ENCODE results near the gene OR7E24. TPM values are rescaled to one million over a fixed set of nuclear protein-coding genes. Genes with fewer than 3 reads are reported as not detected.

The OR7E24 gene
- total RNA-seq, 1 donor: not detected

DNA sequence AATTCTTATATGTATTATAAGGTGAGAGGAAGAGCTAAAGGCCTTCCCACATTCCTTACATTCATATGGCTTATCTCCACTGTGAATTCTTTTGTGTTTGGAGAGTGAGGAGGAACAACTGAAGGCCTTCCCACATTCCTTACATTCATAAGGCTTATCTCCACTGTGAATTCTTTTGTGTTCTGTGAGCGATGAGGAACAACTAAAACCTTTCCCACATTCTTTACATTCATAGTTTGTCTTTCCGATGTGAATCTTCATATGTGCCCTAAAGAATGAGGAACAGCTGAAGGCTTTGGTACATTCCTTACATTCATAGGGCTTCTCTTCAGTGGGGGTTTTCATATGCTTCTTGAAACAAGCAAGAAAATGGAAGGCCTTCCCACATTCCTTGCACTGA lies 45.6 kb downstream of the OR7E24 start:
- no peak for DNase-seq (ENCODE audit: low read depth)
- H3K4me3 ChIP-seq (ENCODE audit: low read depth, low read length): no peak overlapping the region
- TF ChIP-seq, protein P1, sequence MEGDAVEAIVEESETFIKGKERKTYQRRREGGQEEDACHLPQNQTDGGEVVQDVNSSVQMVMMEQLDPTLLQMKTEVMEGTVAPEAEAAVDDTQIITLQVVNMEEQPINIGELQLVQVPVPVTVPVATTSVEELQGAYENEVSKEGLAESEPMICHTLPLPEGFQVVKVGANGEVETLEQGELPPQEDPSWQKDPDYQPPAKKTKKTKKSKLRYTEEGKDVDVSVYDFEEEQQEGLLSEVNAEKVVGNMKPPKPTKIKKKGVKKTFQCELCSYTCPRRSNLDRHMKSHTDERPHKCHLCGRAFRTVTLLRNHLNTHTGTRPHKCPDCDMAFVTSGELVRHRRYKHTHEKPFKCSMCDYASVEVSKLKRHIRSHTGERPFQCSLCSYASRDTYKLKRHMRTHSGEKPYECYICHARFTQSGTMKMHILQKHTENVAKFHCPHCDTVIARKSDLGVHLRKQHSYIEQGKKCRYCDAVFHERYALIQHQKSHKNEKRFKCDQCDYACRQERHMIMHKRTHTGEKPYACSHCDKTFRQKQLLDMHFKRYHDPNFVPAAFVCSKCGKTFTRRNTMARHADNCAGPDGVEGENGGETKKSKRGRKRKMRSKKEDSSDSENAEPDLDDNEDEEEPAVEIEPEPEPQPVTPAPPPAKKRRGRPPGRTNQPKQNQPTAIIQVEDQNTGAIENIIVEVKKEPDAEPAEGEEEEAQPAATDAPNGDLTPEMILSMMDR (IDR thresholded peaks at IDR 0.05; ENCODE audit: insufficient read depth, low read depth, low read length): no peak

Other genes starting within 250 kb of the OR7E24 start
- under 0.01 TPM in 2 replicates for gene MUC16, start 240.5 kb upstream of the OR7E24 start, total RNA-seq
- not detected in 2 replicates for gene OR1M1, start 163.9 kb upstream of the OR7E24 start, total RNA-seq
- not detected in 2 replicates for gene OR7G2, start 143.5 kb upstream of the OR7E24 start, total RNA-seq
- gene OR7G1, start 135.2 kb upstream of the OR7E24 start, total RNA-seq: not detected in 2 replicates
- not detected in 2 replicates for gene OR7G3, start 124.0 kb upstream of the OR7E24 start, total RNA-seq
- 17.7 and 18.0 TPM in 2 replicates for gene ZNF317, start 110.5 kb upstream of the OR7E24 start, total RNA-seq
- gene OR7D2, start 72.0 kb upstream of the OR7E24 start, total RNA-seq: 0.43 TPM in 1 of 2 replicates, not detected in the other
- not detected in 2 replicates for gene OR7D4, start 31.3 kb upstream of the OR7E24 start, total RNA-seq
- gene ZNF699, start 58.9 kb downstream of the OR7E24 start, total RNA-seq: 11.7 and 14.8 TPM in 2 replicates
- gene ZNF559, start 73.2 kb downstream of the OR7E24 start, total RNA-seq: 11.6 and 16.0 TPM in 2 replicates
- gene ZNF177, start 112.1 kb downstream of the OR7E24 start, total RNA-seq: 0.64 and 1.7 TPM in 2 replicates
- 6.4 and 7.3 TPM in 2 replicates for gene ZNF266, start 184.6 kb downstream of the OR7E24 start, total RNA-seq
- 0.86 and 0.97 TPM in 2 replicates for gene ZNF560, start 247.7 kb downstream of the OR7E24 start, total RNA-seq